GM23248 (cell line): ENCODE measurements around the gene TARBP1.

Experiments used
- EZH2 ChIP-seq: fragments of 200-600 bp; sonication (generic); IDR thresholded peaks from 2 replicates; pipeline ENCODE4 v1.6.1; 2018; ENCODE audit warnings: antibody characterized with exemption, mild to moderate bottlenecking; ENCODE audit not compliant: insufficient read depth, poor library complexity, severe bottlenecking
- EZH2phosphoT487 ChIP-seq: fragments of 200-600 bp; sonication (generic); IDR thresholded peaks from 2 replicates; pipeline ENCODE4 v1.6.1; 2018; ENCODE audit warnings: antibody characterized with exemption, moderate library complexity, mild to moderate bottlenecking, low read depth; ENCODE audit not compliant: insufficient read depth

DNA sequence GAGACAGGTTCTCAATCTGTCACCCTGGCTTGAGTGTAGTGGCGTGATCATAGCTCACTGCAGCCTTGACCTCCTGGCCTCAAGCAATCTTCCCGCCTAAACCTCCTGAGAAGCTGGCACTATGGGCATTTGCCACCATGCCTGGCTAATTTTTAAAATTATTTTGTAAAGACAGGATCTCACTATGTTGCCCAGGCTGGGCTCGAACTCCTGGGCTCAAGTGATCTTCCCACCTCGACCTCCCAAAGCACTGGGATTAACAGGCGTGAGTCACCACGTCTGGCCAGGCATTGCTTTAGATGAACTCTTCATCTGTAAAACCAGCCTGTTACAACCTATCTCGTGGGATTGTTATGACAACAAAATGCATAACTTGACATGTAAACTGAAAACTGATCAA lies 103.3 kb downstream of the TARBP1 start:
- TF ChIP-seq EZH2 (no peak), EZH2phosphoT487 (no peak)
